Rectal smooth muscle tissue (tissue), 1 donor: Measurements from ENCODE around the gene ONECUT2.

ENCODE experiments used
- H3K27ac ChIP-seq: one replicate; pipeline ENCODE4 v1.7.0; 2013; ENCODE audit warnings: low read depth, low read length, inconsistent platforms
- H3K27me3 ChIP-seq: one replicate; pipeline ENCODE4 v1.7.0; 2013; ENCODE audit warnings: low read length; ENCODE audit not compliant: control insufficient read depth, insufficient read depth
- H3K36me3 ChIP-seq: one replicate; pipeline ENCODE4 v1.7.0; 2013; ENCODE audit warnings: low read length; ENCODE audit not compliant: control insufficient read depth, insufficient read depth
- H3K4me1 ChIP-seq: one replicate; pipeline ENCODE4 v1.7.0; 2013; ENCODE audit warnings: low read length; ENCODE audit not compliant: control insufficient read depth, insufficient read depth
- H3K4me3 ChIP-seq: one replicate; pipeline ENCODE4 v1.7.0; 2013; ENCODE audit warnings: low read length
- H3K9ac ChIP-seq: one replicate; pipeline ENCODE4 v1.7.0; 2013; ENCODE audit warnings: low read length

The ONECUT2 gene

GRCh38 chr18:57433482-57433881, 1.7 kb upstream of the ONECUT2 start:
- Histone ChIP-seq H3K4me3 (no peak overlapping the region), H3K4me1 (peaks cover 6% of the 10 kb centered on the region)

GRCh38 chr18:57433934-57434535, 1.1 kb upstream of the ONECUT2 start:
- Histone ChIP-seq H3K9ac (no peak overlapping the region), H3K36me3 (no peaks in the 10 kb centered on the region), H3K4me1 (peaks cover 6% of the 10 kb centered on the region), H3K4me3 (peak overlapping the region; percentile 78), H3K27ac (no peak overlapping the region), H3K27me3 (peaks cover 71% of the 10 kb centered on the region)

More at GRCh38 chr18:57433482-57433881, 1.7 kb upstream of the ONECUT2 start:
- Histone ChIP-seq H3K36me3 (no peaks in the 10 kb centered on the region), H3K27ac (no peak overlapping the region), H3K27me3 (peaks cover 72% of the 10 kb centered on the region), H3K9ac (no peak overlapping the region)

- peaks cover 73% of the 10 kb centered on the region for H3K27me3 ChIP-seq
- no peak overlapping the region for H3K4me3 ChIP-seq
- H3K4me1 ChIP-seq, result peaks cover 6% of the 10 kb centered on the region
- no peak overlapping the region for H3K9ac ChIP-seq
- H3K36me3 ChIP-seq, result no peaks in the 10 kb centered on the region
- no peak overlapping the region for H3K27ac ChIP-seq
These were observed 644 bp downstream of the ONECUT2 start for GRCh38 chr18:57435846-57436190.

- Histone ChIP-seq H3K4me3 (no peak overlapping the region), H3K27ac (no peak overlapping the region), H3K4me1 (peaks cover 6% of the 10 kb centered on the region), H3K9ac (no peak overlapping the region), H3K27me3 (peaks cover 78% of the 10 kb centered on the region), H3K36me3 (no peaks in the 10 kb centered on the region)
These were observed 1.2 kb downstream of the ONECUT2 start for GRCh38 chr18:57436191-57436964.

GRCh38 chr18:57436965-57437333, 1.8 kb downstream of the ONECUT2 start:
- Histone ChIP-seq H3K27me3 (peaks cover 77% of the 10 kb centered on the region), H3K27ac (no peak overlapping the region), H3K4me1 (peaks cover 6% of the 10 kb centered on the region), H3K9ac (no peak overlapping the region), H3K4me3 (no peak overlapping the region), H3K36me3 (no peaks in the 10 kb centered on the region)

- Histone ChIP-seq H3K4me3 (no peak overlapping the region), H3K9ac (no peak overlapping the region), H3K27ac (no peak overlapping the region), H3K27me3 (peaks cover 74% of the 10 kb centered on the region), H3K4me1 (peaks cover 6% of the 10 kb centered on the region), H3K36me3 (no peaks in the 10 kb centered on the region)
These were observed 2.2 kb downstream of the ONECUT2 start for GRCh38 chr18:57437402-57437765.

- H3K9ac ChIP-seq, result no peak overlapping the region
- H3K27ac ChIP-seq, result no peak overlapping the region
- H3K4me1 ChIP-seq, result peaks cover 6% of the 10 kb centered on the region
- no peaks in the 10 kb centered on the region for H3K36me3 ChIP-seq
- peak overlapping the region; percentile 37 for H3K4me3 ChIP-seq
- H3K27me3 ChIP-seq, result peaks cover 69% of the 10 kb centered on the region
These were observed 2.8 kb downstream of the ONECUT2 start for GRCh38 chr18:57437766-57438671.

GRCh38 chr18:57438743-57439608, 3.8 kb downstream of the ONECUT2 start:
- Histone ChIP-seq H3K36me3 (no peaks in the 10 kb centered on the region), H3K27ac (no peak overlapping the region), H3K27me3 (peaks cover 62% of the 10 kb centered on the region), H3K9ac (no peak overlapping the region), H3K4me1 (peaks cover 6% of the 10 kb centered on the region), H3K4me3 (peak overlapping the region; percentile 9)

- Histone ChIP-seq H3K4me1 (peaks cover 1% of the 10 kb centered on the region), H3K9ac (no peak overlapping the region), H3K27ac (no peak overlapping the region), H3K27me3 (peaks cover 56% of the 10 kb centered on the region), H3K4me3 (peak overlapping the region; percentile 9), H3K36me3 (no peaks in the 10 kb centered on the region)
These were observed 4.4 kb downstream of the ONECUT2 start for GRCh38 chr18:57439609-57439968.

- no peak overlapping the region for H3K27ac ChIP-seq
- no peaks in the 10 kb centered on the region for H3K36me3 ChIP-seq
- no peak overlapping the region for H3K9ac ChIP-seq
- no peak overlapping the region for H3K4me3 ChIP-seq
- peaks cover 52% of the 10 kb centered on the region for H3K27me3 ChIP-seq
- no peaks in the 10 kb centered on the region for H3K4me1 ChIP-seq
These were observed 4.8 kb downstream of the ONECUT2 start for GRCh38 chr18:57439985-57440330.

- H3K4me1 ChIP-seq, result no peaks in the 10 kb centered on the region
- H3K4me3 ChIP-seq, result no peak overlapping the region
- no peaks in the 10 kb centered on the region for H3K36me3 ChIP-seq
- no peak overlapping the region for H3K27ac ChIP-seq
- peaks cover 52% of the 10 kb centered on the region for H3K27me3 ChIP-seq
- H3K9ac ChIP-seq, result no peak overlapping the region
These were observed 5.3 kb downstream of the ONECUT2 start for GRCh38 chr18:57440331-57441070.
